Stimulated activated CD4-positive, alpha-beta T cell treated with anti-CD3 and anti-CD28 coated beads, TNF-alpha, amount 100 ng/mL, for 4 hours (primary cell): Measurements from ENCODE around the gene ALOXE3.
A peak's percentile ranks its signal among the peaks of the same experiment; 100 is the strongest.

Source experiments
- DNase-seq, 3 experiments: peaks; one replicate each; pipeline ENCODE4 v3.0.0-alpha.2; 2020; ENCODE audit warnings: low read depth in 3 of 3

Gene ALOXE3

GRCh38 chr17:8142158-8142886, 24.0 kb upstream of the ALOXE3 start:
- no peak for DNase-seq

GRCh38 chr17:8141741-8142140, 23.4 kb upstream of the ALOXE3 start:
- DNase-seq: no peak

GRCh38 chr17:8141045-8141444, 22.7 kb upstream of the ALOXE3 start:
- DNase-seq: no peak

- no peak for DNase-seq
These were observed 22.0 kb upstream of the ALOXE3 start for GRCh38 chr17:8140065-8141029.

- DNase-seq: peak; percentile 92 to 97 (median 92)
These were observed 20.5 kb upstream of the ALOXE3 start for GRCh38 chr17:8138672-8139371.

- DNase-seq: no peak
These were observed 20.0 kb upstream of the ALOXE3 start for GRCh38 chr17:8138374-8138671.

GRCh38 chr17:8137645-8138373, 19.5 kb upstream of the ALOXE3 start:
- no peak for DNase-seq

GRCh38 chr17:8133941-8134340, 15.6 kb upstream of the ALOXE3 start:
- no peak for DNase-seq

GRCh38 chr17:8133399-8133798, 15.1 kb upstream of the ALOXE3 start:
- DNase-seq: no peak

GRCh38 chr17:8131844-8132441, 13.6 kb upstream of the ALOXE3 start:
- DNase-seq: no peak

GRCh38 chr17:8128125-8128784, 9.9 kb upstream of the ALOXE3 start:
- no peak for DNase-seq

GRCh38 chr17:8126491-8127066, 8.3 kb upstream of the ALOXE3 start:
- peak in 1 of 3 experiments; percentile 44 for DNase-seq

GRCh38 chr17:8125947-8126490, 7.7 kb upstream of the ALOXE3 start:
- DNase-seq: no peak

- peak; percentile 77 to 87 (median 87) for DNase-seq
These were observed 7.0 kb upstream of the ALOXE3 start for GRCh38 chr17:8125154-8125946.

- DNase-seq: no peak
These were observed 6.2 kb upstream of the ALOXE3 start for GRCh38 chr17:8124350-8125153.

GRCh38 chr17:8123695-8124349, 5.5 kb upstream of the ALOXE3 start, which contains the start of gene HES7:
Gene HES7, minus strand, starts transcription at chr17:8124106. Its CDS starts 22 bp downstream, at chr17:8124084.
- DNase-seq: no peak

- peak in 1 of 3 experiments; percentile 33 for DNase-seq
These were observed 4.8 kb upstream of the ALOXE3 start for GRCh38 chr17:8122924-8123694.
